ENCODE data around the gene TPO. TPM values are rescaled to one million over a fixed set of nuclear protein-coding genes. Genes with fewer than 3 reads are reported as not detected.

Gene TPO
- polyA plus RNA-seq, 1 donor from 2014 or later = not detected

DNA sequence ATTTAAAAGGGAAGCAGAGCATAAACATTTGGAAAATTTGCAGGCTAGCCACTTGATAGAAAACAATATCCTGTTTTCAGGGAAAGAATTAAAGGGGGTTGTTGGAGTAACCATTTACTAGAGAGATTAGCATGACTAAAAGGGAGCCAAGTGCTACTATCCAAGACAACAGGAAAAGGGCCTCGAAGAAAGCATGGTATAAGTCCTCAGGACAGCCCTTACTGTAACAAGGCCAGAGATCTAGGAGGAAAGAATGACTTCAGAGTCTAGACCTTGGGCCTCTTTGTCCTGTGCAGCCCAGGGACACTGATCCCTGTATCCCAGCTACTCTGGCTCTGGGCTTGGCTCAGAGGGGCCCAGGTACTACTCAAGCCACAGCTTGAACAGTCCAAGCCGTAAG, 16.6 kb downstream of the TPO start:
- Histone ChIP-seq H4K20me1 (ENCODE audit: insufficient read depth) (no peaks in the 10 kb centered on the region), H2AFZ (ENCODE audit: low read depth, low read length) (no peak overlapping the region), H3F3A (ENCODE audit: insufficient read depth, low read length, poor library complexity, severe bottlenecking) (no peaks in the 10 kb centered on the region), H3K4me2 (ENCODE audit: low read length) (no peak overlapping the region), H3K9me2 (ENCODE audit: insufficient read depth, low read length) (no peaks in the 10 kb centered on the region), H3K79me2 (replicated peaks; ENCODE audit: insufficient read depth, low read length) (no peaks in the 10 kb centered on the region), H3K27me3 (ENCODE audit: insufficient read depth, low read depth, low read length) (no peaks in the 10 kb centered on the region), H3K9ac (ENCODE audit: low read length) (no peak overlapping the region), H3K27ac (ENCODE audit: low read length) (no peak overlapping the region), H3K9me3 (ENCODE audit: low read length) (no peaks in the 10 kb centered on the region), H3K36me3 (ENCODE audit: insufficient read depth, low read length) (no peaks in the 10 kb centered on the region), H3K4me3 (ENCODE audit: low read length) (no peak overlapping the region)
- no peak for TF ChIP-seq RAD21 (conservative IDR thresholded peaks at IDR 0.05)
- no peak for TF ChIP-seq TAF1 (IDR thresholded peaks at IDR 0.05; ENCODE audit: low read depth)
- TF ChIP-seq, protein P1, sequence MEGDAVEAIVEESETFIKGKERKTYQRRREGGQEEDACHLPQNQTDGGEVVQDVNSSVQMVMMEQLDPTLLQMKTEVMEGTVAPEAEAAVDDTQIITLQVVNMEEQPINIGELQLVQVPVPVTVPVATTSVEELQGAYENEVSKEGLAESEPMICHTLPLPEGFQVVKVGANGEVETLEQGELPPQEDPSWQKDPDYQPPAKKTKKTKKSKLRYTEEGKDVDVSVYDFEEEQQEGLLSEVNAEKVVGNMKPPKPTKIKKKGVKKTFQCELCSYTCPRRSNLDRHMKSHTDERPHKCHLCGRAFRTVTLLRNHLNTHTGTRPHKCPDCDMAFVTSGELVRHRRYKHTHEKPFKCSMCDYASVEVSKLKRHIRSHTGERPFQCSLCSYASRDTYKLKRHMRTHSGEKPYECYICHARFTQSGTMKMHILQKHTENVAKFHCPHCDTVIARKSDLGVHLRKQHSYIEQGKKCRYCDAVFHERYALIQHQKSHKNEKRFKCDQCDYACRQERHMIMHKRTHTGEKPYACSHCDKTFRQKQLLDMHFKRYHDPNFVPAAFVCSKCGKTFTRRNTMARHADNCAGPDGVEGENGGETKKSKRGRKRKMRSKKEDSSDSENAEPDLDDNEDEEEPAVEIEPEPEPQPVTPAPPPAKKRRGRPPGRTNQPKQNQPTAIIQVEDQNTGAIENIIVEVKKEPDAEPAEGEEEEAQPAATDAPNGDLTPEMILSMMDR (IDR thresholded peaks at IDR 0.05; ENCODE audit: poor library complexity, severe bottlenecking) = no peak
- no peak for TF ChIP-seq MXI1 (conservative IDR thresholded peaks at IDR 0.05; ENCODE audit: poor library complexity, severe bottlenecking)
- TF ChIP-seq EZH2 (IDR thresholded peaks at IDR 0.05; ENCODE audit: borderline replicate concordance, insufficient read depth, low read length, poor library complexity, severe bottlenecking) = no peak
- TF ChIP-seq EP300 (conservative IDR thresholded peaks at IDR 0.05; ENCODE audit: poor library complexity, severe bottlenecking) = no peak
- TF ChIP-seq, protein P2, sequence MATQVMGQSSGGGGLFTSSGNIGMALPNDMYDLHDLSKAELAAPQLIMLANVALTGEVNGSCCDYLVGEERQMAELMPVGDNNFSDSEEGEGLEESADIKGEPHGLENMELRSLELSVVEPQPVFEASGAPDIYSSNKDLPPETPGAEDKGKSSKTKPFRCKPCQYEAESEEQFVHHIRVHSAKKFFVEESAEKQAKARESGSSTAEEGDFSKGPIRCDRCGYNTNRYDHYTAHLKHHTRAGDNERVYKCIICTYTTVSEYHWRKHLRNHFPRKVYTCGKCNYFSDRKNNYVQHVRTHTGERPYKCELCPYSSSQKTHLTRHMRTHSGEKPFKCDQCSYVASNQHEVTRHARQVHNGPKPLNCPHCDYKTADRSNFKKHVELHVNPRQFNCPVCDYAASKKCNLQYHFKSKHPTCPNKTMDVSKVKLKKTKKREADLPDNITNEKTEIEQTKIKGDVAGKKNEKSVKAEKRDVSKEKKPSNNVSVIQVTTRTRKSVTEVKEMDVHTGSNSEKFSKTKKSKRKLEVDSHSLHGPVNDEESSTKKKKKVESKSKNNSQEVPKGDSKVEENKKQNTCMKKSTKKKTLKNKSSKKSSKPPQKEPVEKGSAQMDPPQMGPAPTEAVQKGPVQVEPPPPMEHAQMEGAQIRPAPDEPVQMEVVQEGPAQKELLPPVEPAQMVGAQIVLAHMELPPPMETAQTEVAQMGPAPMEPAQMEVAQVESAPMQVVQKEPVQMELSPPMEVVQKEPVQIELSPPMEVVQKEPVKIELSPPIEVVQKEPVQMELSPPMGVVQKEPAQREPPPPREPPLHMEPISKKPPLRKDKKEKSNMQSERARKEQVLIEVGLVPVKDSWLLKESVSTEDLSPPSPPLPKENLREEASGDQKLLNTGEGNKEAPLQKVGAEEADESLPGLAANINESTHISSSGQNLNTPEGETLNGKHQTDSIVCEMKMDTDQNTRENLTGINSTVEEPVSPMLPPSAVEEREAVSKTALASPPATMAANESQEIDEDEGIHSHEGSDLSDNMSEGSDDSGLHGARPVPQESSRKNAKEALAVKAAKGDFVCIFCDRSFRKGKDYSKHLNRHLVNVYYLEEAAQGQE (IDR thresholded peaks at IDR 0.05; ENCODE audit: borderline replicate concordance) = no peak
- no peak for TF ChIP-seq POLR2AphosphoS5 (IDR thresholded peaks at IDR 0.05)
- no peak for TF ChIP-seq SMC3 (conservative IDR thresholded peaks at IDR 0.05; ENCODE audit: poor library complexity)

DNA sequence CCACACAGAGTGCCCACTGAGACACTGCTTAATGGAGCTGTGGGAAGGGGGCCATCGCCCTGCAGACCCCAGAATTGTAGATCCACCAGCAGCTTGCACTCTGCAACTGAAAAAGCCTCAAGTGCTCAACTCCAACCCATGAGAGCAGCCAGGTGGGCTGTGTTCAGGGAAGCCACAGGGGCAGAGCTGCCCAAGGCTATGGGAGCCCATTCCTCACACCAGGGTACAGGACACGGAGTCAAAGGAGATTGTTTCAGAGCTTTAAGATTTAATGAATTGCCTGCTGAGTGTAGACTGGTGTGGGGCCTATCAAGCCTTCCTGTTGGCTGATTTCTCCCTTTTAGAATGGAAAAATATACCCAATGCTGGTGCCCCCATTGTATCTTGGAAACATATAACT, 17.2 kb downstream of the TPO start:
- Histone ChIP-seq H3F3A (ENCODE audit: insufficient read depth, low read length, poor library complexity, severe bottlenecking) (no peaks in the 10 kb centered on the region), H3K9ac (ENCODE audit: low read length) (no peak overlapping the region), H3K27ac (ENCODE audit: low read length) (no peak overlapping the region), H3K4me3 (ENCODE audit: low read length) (no peak overlapping the region), H3K36me3 (ENCODE audit: insufficient read depth, low read length) (no peaks in the 10 kb centered on the region), H3K79me2 (replicated peaks; ENCODE audit: insufficient read depth, low read length) (no peaks in the 10 kb centered on the region), H3K4me2 (ENCODE audit: low read length) (no peak overlapping the region), H3K27me3 (ENCODE audit: insufficient read depth, low read depth, low read length) (no peaks in the 10 kb centered on the region), H3K9me2 (ENCODE audit: insufficient read depth, low read length) (no peaks in the 10 kb centered on the region), H2AFZ (ENCODE audit: low read depth, low read length) (no peak overlapping the region), H4K20me1 (ENCODE audit: insufficient read depth) (no peaks in the 10 kb centered on the region), H3K9me3 (ENCODE audit: low read length) (no peaks in the 10 kb centered on the region)
- TF ChIP-seq, protein P1 (IDR thresholded peaks at IDR 0.05; ENCODE audit: poor library complexity, severe bottlenecking) = no peak
- TF ChIP-seq SMC3 (conservative IDR thresholded peaks at IDR 0.05; ENCODE audit: poor library complexity) (no peak), EZH2 (IDR thresholded peaks at IDR 0.05; ENCODE audit: borderline replicate concordance, insufficient read depth, low read length, poor library complexity, severe bottlenecking) (no peak)
